Astrocyte of the spinal cord (primary cell): ENCODE results near the gene KANSL1.

ENCODE experiments used
- DNase-seq: peaks from one replicate; pipeline ENCODE4 v3.0.0; 2011; ENCODE audit warnings: low read depth, low spot score
- H3K4me3 ChIP-seq: 2 replicates; pipeline ENCODE4 v1.5.1; 2011; ENCODE audit warnings: low read depth, mild to moderate bottlenecking, low read length, moderate library complexity
- in situ Hi-C: cut with HindIII; loops from 2 replicates; pipeline ENCODE4 v1.10.0; 2017; ENCODE audit warnings: low sequenced_read_pairs
- TF ChIP-seq, protein P1 (sequence below): IDR thresholded peaks from 2 replicates; pipeline ENCODE4 v1.5.1; 2012; ENCODE audit warnings: low read depth, mild to moderate bottlenecking, low read length, inconsistent platforms

The KANSL1 gene

DNA sequence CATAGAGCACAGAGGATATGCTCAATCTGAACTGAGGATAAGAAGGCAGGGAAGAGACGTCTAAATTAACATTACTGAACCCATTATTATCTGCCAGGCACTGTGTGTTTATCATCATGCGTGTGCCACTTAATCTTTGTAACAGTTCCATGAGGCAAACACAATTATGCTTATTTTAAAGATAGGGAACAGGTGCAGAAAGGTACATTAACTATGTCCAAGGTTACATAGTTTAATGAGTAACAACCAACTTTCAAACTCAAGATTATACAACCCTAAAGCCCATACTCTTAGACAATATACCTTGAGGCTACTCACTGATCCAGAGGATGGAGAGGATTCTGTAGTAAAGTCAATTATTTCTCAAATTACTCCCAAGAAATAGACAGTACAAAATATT lies 151.0 kb downstream of the KANSL1 start:
- in situ Hi-C loops: no loop called here
- no peak for DNase-seq
- TF ChIP-seq, protein P1, sequence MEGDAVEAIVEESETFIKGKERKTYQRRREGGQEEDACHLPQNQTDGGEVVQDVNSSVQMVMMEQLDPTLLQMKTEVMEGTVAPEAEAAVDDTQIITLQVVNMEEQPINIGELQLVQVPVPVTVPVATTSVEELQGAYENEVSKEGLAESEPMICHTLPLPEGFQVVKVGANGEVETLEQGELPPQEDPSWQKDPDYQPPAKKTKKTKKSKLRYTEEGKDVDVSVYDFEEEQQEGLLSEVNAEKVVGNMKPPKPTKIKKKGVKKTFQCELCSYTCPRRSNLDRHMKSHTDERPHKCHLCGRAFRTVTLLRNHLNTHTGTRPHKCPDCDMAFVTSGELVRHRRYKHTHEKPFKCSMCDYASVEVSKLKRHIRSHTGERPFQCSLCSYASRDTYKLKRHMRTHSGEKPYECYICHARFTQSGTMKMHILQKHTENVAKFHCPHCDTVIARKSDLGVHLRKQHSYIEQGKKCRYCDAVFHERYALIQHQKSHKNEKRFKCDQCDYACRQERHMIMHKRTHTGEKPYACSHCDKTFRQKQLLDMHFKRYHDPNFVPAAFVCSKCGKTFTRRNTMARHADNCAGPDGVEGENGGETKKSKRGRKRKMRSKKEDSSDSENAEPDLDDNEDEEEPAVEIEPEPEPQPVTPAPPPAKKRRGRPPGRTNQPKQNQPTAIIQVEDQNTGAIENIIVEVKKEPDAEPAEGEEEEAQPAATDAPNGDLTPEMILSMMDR: no peak
- no peak overlapping the region for H3K4me3 ChIP-seq

DNA sequence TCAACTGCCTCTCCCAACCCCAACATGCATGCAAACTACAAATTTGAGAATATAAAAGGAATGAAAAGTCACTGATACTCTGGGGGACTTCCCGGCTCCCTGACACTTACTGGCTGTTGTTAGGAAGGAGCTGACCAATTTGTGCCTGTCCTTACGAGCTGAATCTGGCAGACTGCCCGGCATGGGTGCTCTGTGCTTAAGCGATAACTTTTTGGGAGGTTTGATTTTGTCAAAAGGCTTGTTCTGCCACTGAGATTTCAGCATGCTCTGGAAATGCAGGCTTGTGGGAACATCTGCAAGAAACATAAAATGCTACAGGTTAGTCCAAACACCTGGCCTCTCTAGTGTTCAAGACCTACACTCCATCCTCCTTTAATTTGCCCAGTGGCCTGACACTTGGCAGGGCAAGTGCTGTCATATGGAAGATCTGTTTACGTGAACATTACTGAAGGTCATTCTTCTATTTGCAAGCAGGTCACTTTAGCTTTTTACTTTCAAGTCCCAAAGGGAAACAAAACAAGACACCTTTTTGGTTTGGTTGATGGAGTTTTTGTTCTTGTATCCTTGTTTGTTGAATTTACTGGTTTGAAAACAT lies 153.5 kb downstream of the KANSL1 start:
- in situ Hi-C loops: no loop called here
- no peak for DNase-seq
- no peak overlapping the region for H3K4me3 ChIP-seq
- TF ChIP-seq, protein P1: no peak

DNA sequence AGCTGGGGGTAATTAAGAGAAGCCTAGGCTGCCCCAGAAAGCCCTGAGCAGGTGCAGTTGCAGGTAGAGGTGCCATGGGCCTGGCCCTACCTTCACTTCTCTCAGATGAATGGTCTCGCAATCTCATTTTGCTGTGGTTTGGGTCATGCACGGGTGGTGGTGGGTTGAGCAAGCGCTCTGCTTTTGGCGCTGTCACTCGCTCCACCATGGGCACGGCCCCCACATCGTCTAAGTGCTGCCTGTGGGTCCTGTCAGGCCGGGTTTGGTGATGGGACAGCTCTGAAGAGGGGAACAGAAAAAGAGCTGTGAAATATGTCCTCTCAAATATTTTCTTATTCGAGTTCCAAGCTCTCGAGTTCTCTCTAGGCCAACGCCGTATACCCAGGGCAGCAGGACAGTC lies 154.3 kb downstream of the KANSL1 start:
- DNase-seq: no peak
- TF ChIP-seq, protein P1: no peak
- in situ Hi-C loops: no loop called here
- no peak overlapping the region for H3K4me3 ChIP-seq

DNA sequence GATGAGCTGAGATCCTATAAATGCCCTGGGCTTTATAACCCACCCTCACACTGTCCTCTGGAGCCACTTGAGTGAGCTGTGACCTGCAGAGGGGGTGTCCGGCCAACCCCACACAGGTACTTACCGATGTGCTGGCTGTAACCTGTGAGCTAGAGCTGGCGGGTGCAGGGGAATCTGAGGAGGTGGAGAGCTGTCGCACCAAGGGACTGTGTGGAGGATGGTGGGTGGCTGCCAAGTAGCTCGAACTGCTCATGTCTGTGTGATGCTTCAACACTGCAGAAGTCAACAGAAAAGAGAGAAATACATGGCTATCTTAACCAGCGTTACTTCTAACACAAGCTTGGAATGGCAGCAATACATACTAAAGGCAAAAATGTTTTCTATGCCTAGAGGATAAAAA lies 154.8 kb downstream of the KANSL1 start:
- TF ChIP-seq, protein P1: no peak
- no peak for DNase-seq
- H3K4me3 ChIP-seq: no peak overlapping the region
- in situ Hi-C loops: no loop called here

DNA sequence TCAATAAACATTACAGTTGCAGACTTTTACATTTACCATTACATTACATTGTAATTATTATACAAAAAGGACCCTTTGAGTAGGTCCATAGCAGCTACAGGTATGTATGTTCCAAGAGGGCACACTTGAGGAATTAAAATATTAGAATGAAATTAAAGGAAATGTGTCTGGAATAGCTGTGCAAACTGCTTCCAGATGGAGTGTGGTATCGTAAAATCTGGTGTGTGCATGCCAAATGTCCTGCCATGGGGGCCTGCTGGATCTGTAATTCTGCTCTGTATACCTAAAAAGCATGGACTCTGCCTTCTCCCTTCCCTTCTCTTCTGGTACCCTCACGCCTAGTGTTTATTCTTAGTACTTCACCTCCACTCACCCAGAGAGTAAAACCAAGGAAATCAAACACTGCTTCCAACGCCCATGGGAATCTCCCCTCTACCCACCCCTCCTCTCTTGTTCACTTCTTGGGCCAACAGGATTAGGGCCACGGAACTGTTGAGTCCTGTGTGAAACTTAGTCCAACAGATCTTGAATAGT lies 155.4 kb downstream of the KANSL1 start:
- DNase-seq: no peak
- in situ Hi-C loops: no loop called here
- TF ChIP-seq, protein P1: no peak
- H3K4me3 ChIP-seq: no peak overlapping the region

DNA sequence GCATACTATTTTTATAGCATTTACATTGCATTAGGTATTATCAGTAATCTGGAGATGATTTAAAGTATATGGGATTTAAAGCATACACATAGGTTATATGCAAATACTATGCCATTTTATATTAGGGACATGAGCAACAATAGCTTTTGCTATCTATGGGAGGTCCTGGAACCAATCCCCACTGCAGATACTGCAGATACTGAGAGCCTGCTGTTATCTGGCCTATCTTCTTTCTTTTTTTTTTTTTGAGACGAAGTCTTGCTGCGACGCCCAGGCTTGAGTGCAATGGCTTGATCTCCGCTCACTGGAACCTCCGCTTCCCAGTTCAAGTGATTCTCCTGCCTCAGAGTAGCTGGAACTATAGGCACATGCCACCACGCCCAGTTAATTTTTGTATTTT lies 156.7 kb downstream of the KANSL1 start:
- no peak overlapping the region for H3K4me3 ChIP-seq
- no peak for DNase-seq
- in situ Hi-C loops: no loop called here
- TF ChIP-seq, protein P1: no peak
